OCI-LY7 (cell line): Measurements from ENCODE around the gene PLEKHA5. TPM values are rescaled to one million over a fixed set of nuclear protein-coding genes. Genes with fewer than 3 reads are reported as not detected.

ENCODE experiments used
- BruUV-seq: library from RNA; stranded (reverse); fragments of 400-500 nt; replicated peaks from 2 replicates; lab custom pipeline; 2021; lab: Mats Ljungman, UMichigan
- CTCF ChIA-PET: fragments of 300-600 bp; sonication (Branson Sonifier 250); formaldehyde crosslinking; loops from one replicate; lab custom pipeline; 2022; ENCODE audit warnings: antibody characterized with exemption; ENCODE audit not compliant: unreplicated experiment; lab: Charles Lee
- POLR2A ChIA-PET: fragments of 300-600 bp; sonication (Branson Sonifier 250); formaldehyde crosslinking; loops from one replicate; lab custom pipeline; 2022; ENCODE audit warnings: antibody characterized with exemption; lab: Charles Lee
- DNase-seq: peaks from one replicate; pipeline ENCODE4 v3.0.0-alpha.2; 2015; ENCODE audit warnings: low spot score
- H2AFZ ChIP-seq: fragments of 200-600 bp; sonication (generic), shearing (Covaris generic); 2 replicates; pipeline ENCODE4 v1.6.1; 2014; ENCODE audit warnings: mild to moderate bottlenecking, antibody characterized with exemption, low read length, moderate library complexity
- H3K27ac ChIP-seq: fragments of 200-600 bp; sonication (generic); 2 replicates; pipeline ENCODE4 v1.5.1; 2014; ENCODE audit warnings: mixed run types, low read depth, mild to moderate bottlenecking, moderate library complexity, low read length, inconsistent platforms; ENCODE audit not compliant: poor library complexity, severe bottlenecking
- H3K36me3 ChIP-seq: fragments of 200-600 bp; sonication (generic); 2 replicates; pipeline ENCODE4 v1.6.1; 2014; ENCODE audit warnings: mild to moderate bottlenecking, antibody characterized with exemption, low read length, moderate library complexity, mixed read lengths; ENCODE audit not compliant: insufficient read depth
- H3K4me1 ChIP-seq: fragments of 200-600 bp; sonication (generic); 2 replicates; pipeline ENCODE4 v1.5.1; 2014; ENCODE audit warnings: mild to moderate bottlenecking, low read length; ENCODE audit not compliant: insufficient read depth, poor library complexity, severe bottlenecking
- H3K4me2 ChIP-seq: fragments of 200-600 bp; sonication (generic); 2 replicates; pipeline ENCODE4 v1.6.1; 2014; ENCODE audit warnings: mild to moderate bottlenecking, low read length
- H3K4me3 ChIP-seq: fragments of 200-600 bp; sonication (generic); 2 replicates; pipeline ENCODE4 v1.5.1; 2014; ENCODE audit warnings: mild to moderate bottlenecking, low read depth, low read length; ENCODE audit not compliant: poor library complexity, severe bottlenecking
- H3K79me2 ChIP-seq: fragments of 200-600 bp; sonication (generic); 2 replicates; pipeline ENCODE4 v1.6.1; 2016; ENCODE audit warnings: low read depth, mild to moderate bottlenecking, low read length, moderate library complexity, mixed read lengths; ENCODE audit not compliant: insufficient read depth
- H3K9me2 ChIP-seq: fragments of 200-600 bp; sonication (generic); 2 replicates; pipeline ENCODE4 v1.6.1; 2016; ENCODE audit warnings: mild to moderate bottlenecking, low read length, mixed read lengths; ENCODE audit not compliant: insufficient read depth
- H3K9me3 ChIP-seq: fragments of 200-600 bp; sonication (generic); 2 replicates; pipeline ENCODE4 v1.6.1; 2014; ENCODE audit warnings: mild to moderate bottlenecking, mixed run types, low read length, mixed read lengths
- H4K20me1 ChIP-seq: fragments of 200-600 bp; sonication (generic); 2 replicates; pipeline ENCODE4 v1.6.1; 2014; ENCODE audit warnings: mild to moderate bottlenecking, antibody characterized with exemption, low read length, moderate library complexity, mixed read lengths; ENCODE audit not compliant: insufficient read depth
- CTCF ChIP-seq: fragments of 200-600 bp; sonication (generic); conservative IDR thresholded peaks from 2 replicates; pipeline ENCODE4 v1.5.1; 2014; ENCODE audit warnings: mild to moderate bottlenecking, antibody characterized with exemption, low read length, moderate library complexity, mixed read lengths
- EZH2phosphoT487 ChIP-seq: fragments of 200-600 bp; sonication (generic); IDR thresholded peaks from 2 replicates; pipeline ENCODE4 v1.6.1; 2018; ENCODE audit warnings: low read depth, borderline replicate concordance, mild to moderate bottlenecking, mixed run types, antibody characterized with exemption, low read length, moderate library complexity, mixed read lengths
- intact Hi-C: fragments of 100-400 bp; cut with micrococcal nuclease; formaldehyde crosslinking; loops from one replicate; pipeline ENCODE4 v1.10.0; 2022; ENCODE audit not compliant: unreplicated experiment
- total RNA-seq, 2 experiments: library from RNA; depleted of rRNA in 1 of 2; stranded (reverse); fragments of >200 nt in 1 of 2; shearing (Covaris generic) in 1 of 2; gene quantifications; 2 replicates each; pipeline ENCODE4 v1.2.3, GENCODE V29; 2014 to 2022

PLEKHA5 gene
- total RNA-seq, 2 experiments from 2014 or later: 2.7 TPM; not detected in 1

DNA sequence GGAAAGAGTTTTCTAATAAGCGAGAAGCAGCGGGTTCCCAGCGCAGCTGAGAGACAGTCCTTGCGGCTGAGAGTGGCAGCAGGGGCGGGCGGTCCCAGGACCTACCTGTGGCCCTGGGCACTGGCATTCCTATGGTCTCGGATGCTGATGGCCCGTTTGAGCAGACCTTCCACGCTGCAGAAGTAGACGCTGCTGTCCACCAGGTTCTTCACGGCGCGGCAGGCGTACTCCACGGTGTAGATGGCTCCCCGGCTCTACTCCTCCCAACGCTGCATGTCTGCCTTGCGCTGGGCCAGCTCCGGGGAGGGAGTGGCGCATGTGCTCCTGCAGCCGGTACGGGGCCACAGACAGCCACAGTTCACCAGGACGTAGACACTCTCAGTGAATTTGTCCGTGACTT lies 21.8 kb upstream of the PLEKHA5 start:
- H2AFZ ChIP-seq: no peak overlapping the region
- no peaks in the 10 kb centered on the region for H4K20me1 ChIP-seq
- H3K9me3 ChIP-seq: no peaks in the 10 kb centered on the region
- no peak overlapping the region for H3K27ac ChIP-seq
- H3K79me2 ChIP-seq: no peaks in the 10 kb centered on the region
- intact Hi-C loops: no loop called here
- no peak overlapping the region for H3K4me3 ChIP-seq
- H3K36me3 ChIP-seq: no peaks in the 10 kb centered on the region
- no peak for TF ChIP-seq EZH2phosphoT487
- TF ChIP-seq CTCF: no peak
- ChIA-PET POLR2A (no interaction called here), CTCF (no interaction called here)
- H3K9me2 ChIP-seq: no peaks in the 10 kb centered on the region
- H3K4me1 ChIP-seq: no peaks in the 10 kb centered on the region
- no peak overlapping the region for H3K4me2 ChIP-seq
- BruUV-seq: no TSS peak
- no peak for DNase-seq

DNA sequence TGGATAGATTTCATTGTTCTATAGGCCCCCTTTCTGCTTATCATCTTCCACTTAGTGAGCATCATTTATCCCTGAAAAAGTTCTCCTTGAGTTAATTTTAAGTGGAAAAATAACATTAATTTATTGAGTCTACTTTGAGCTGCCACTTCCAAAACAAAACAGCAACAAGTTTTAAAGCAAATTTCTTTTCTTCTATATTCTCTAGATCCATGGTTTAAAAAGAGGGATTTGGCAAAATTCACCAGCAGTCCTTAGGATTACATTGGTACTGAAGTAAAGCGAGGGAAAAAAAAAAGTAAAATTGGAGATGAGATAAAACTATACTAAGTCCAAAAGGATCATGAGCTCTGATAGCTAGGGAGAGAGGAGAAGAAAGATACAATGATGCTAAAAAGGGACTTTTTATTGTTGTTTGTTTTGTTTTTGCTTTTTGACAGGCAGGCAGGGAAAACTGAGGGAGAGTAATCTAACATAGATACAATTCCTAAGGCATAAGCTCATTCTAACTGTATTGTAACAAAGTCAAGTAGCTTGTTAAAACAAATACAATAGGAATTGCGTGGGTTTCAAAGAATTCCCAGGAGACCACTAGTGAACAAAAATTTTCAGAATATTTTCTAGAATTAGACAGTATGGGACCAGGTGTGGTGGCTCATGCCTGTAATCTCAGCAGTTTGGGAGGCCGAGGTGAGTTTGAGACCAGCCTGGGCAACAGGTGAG lies 19.2 kb upstream of the PLEKHA5 start:
- Histone ChIP-seq H2AFZ (no peak overlapping the region), H3K36me3 (no peaks in the 10 kb centered on the region), H4K20me1 (no peaks in the 10 kb centered on the region), H3K4me2 (no peak overlapping the region), H3K79me2 (no peaks in the 10 kb centered on the region), H3K9me2 (no peaks in the 10 kb centered on the region), H3K4me1 (no peaks in the 10 kb centered on the region), H3K4me3 (no peak overlapping the region), H3K9me3 (no peaks in the 10 kb centered on the region), H3K27ac (no peak overlapping the region)
- ChIA-PET POLR2A (no interaction called here), CTCF (interaction anchor here (0.6 kb wide), 1 partner anchor 1718 kb away, joined by 3 read pairs; no protein-coding TSS in a partner anchor)
- no peak for TF ChIP-seq CTCF
- TF ChIP-seq EZH2phosphoT487: no peak
- DNase-seq: no peak
- no TSS peak for BruUV-seq
- intact Hi-C loops: loop anchor here (5.0 kb wide), 1 partner anchor 338 kb away; no protein-coding TSS in a partner anchor

GRCh38 chr12:19113464-19113863 lies 16.1 kb upstream of the PLEKHA5 start:
- DNase-seq: no peak
- H3K27ac ChIP-seq: no peak overlapping the region
- TF ChIP-seq EZH2phosphoT487 (no peak), CTCF (no peak)
- no peak overlapping the region for H2AFZ ChIP-seq
- H3K36me3 ChIP-seq: no peaks in the 10 kb centered on the region
- H3K4me3 ChIP-seq: no peak overlapping the region
- intact Hi-C loops: loop anchor here (5.0 kb wide), 1 partner anchor 341 kb away; no protein-coding TSS in a partner anchor
- H3K4me1 ChIP-seq: no peaks in the 10 kb centered on the region
- no peaks in the 10 kb centered on the region for H4K20me1 ChIP-seq
- no peaks in the 10 kb centered on the region for H3K9me2 ChIP-seq
- no peaks in the 10 kb centered on the region for H3K9me3 ChIP-seq
- CTCF ChIA-PET: no interaction called here
- POLR2A ChIA-PET: no interaction called here
- H3K4me2 ChIP-seq: no peak overlapping the region
- BruUV-seq: no TSS peak
- no peaks in the 10 kb centered on the region for H3K79me2 ChIP-seq
